Measurements from ENCODE around the gene TMEM98. TPM values are rescaled to one million over a fixed set of nuclear protein-coding genes. Genes with fewer than 3 reads are reported as not detected.

TMEM98 gene, protein sequence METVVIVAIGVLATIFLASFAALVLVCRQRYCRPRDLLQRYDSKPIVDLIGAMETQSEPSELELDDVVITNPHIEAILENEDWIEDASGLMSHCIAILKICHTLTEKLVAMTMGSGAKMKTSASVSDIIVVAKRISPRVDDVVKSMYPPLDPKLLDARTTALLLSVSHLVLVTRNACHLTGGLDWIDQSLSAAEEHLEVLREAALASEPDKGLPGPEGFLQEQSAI
- 47.1 TPM for polyA plus RNA-seq (2013)

DNA sequence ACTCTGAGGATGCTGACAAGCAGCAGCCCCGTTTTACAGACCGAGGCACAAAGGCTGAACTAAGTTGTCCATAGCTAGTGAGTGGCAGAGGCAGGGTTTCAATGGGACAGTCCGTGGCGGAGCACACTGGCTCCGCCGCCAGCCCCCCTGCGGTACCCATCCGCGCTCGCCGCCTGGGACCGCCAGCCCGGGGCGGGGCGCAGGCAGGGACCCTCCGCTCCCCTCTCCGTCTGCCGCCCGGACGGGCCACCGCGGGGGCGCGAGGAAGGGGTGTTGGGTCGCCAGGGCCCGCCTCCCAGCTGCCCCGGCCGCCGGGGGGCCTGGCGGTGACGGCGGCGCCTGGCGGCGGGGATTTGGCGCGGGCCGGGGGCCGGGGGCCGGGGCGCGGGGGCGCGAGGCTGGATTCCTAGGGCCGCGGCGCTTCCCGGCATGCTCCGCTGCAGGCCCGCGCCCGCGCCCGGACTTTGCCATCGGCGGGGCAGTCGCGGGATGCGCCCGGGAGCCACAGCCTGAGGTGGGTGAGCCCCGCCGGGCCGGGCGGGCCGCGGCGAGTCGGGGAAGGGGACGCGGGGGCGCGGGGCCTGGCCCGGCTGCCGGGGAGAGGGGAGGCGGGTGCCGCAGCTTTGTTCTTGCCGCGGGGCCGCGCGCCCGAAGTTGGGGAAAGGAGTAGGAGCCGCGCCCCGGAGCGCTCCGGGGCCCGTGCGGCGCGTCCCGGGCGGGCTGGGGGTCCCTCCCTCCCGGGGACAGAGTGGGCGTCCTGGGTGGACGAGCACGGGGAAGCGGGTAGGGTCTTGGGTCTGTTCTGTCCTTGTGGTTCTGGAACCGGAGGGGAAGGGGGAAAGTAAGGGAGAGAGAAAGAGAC is at the start of gene TMEM98:
Gene TMEM98 (plus strand): TSS at position 430 of the 862 bp plus-strand sequence. CDS start 3,376 bp downstream, outside the sequence.
- peak in 2 of 3 donors; percentile 34 to 59 for DNase-seq
- CTCF ChIA-PET, result interaction anchor here (1.3 to 1.9 kb wide), 5 partner anchors 9 to 145 kb away, joined by 4 to 7 read pairs (median 5); partner anchors contain the start of gene MYO1D
- POLR2A ChIA-PET, result no interaction called here
- H3K36me3 ChIP-seq (ENCODE audit: control insufficient read depth in 4 of 4, insufficient read depth in 4 of 4, low read length in 3 of 4), result no peaks in the 10 kb centered on the region
- H3K4me3 ChIP-seq (ENCODE audit: control insufficient read depth in 1 of 7, extremely low read depth in 1 of 7, insufficient read depth in 4 of 7, low read depth in 2 of 7, low read length in 6 of 7), result peak within 1 kb of the TSS; percentile 39 to 80 (median 61)
- H3K27ac ChIP-seq (ENCODE audit: insufficient read depth in 1 of 2, low read depth in 1 of 2, low read length in 2 of 2, poor library complexity in 1 of 2, severe bottlenecking in 2 of 2), result no peak within 1 kb of the TSS
- no peaks in the 10 kb centered on the region for H3K9me3 ChIP-seq (ENCODE audit: control extremely low read depth in 1 of 5, control insufficient read depth in 4 of 5, insufficient read depth in 2 of 5, low read depth in 1 of 5, low read length in 4 of 5)
- peaks cover 0 to 19% (median 13%) of the 10 kb centered on the region in 4 experiments for H3K4me1 ChIP-seq (ENCODE audit: control extremely low read depth in 1 of 4, control insufficient read depth in 4 of 4, insufficient read depth in 4 of 4, low read length in 3 of 4)
- H3K27me3 ChIP-seq (replicated peaks in 2 of 5; ENCODE audit: control insufficient read depth in 4 of 5, insufficient read depth in 5 of 5, low read length in 4 of 5), result peaks cover 3 to 30% (median 16%) of the 10 kb centered on the region in 5 experiments
- 0% methylated on average over 23 of the region's 99 CpGs for WGBS (ENCODE audit: insufficient coverage)

DNA sequence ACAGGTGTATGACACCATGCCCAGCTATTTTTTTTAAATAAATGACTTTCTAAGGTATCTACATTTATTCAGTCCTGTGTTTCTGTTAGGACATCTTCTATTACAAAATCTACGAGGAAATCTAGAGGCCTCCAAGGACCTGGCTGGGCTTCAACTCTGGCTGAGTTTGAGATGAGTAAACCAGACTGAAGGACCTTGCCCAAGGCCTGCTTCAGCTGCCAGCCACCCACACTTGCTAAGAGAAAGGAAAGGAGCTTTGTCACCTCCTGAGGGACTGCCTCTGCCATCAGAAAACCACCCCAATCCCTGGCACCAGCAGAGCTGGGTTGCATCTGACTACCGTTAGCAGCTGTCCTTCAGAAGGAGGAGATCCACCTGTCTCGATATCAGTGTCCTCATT is 49.7 kb upstream of the TMEM98 start:
- no peaks in the 10 kb centered on the region for H3K36me3 ChIP-seq (ENCODE audit: control insufficient read depth in 4 of 4, insufficient read depth in 4 of 4, low read length in 3 of 4)
- peak overlapping the region in 1 of 7 experiments; percentile 72 for H3K4me3 ChIP-seq (ENCODE audit: control insufficient read depth in 1 of 7, extremely low read depth in 1 of 7, insufficient read depth in 4 of 7, low read depth in 2 of 7, low read length in 6 of 7)
- 96% methylated on average over 3 of the region's 3 CpGs for WGBS (ENCODE audit: insufficient coverage)
- no peak overlapping the region for H3K27ac ChIP-seq (ENCODE audit: insufficient read depth in 1 of 2, low read depth in 1 of 2, low read length in 2 of 2, poor library complexity in 1 of 2, severe bottlenecking in 2 of 2)
- POLR2A ChIA-PET, result no interaction called here
- H3K4me1 ChIP-seq (ENCODE audit: control extremely low read depth in 1 of 4, control insufficient read depth in 4 of 4, insufficient read depth in 4 of 4, low read length in 3 of 4), result peaks cover 4 to 21% (median 12%) of the 10 kb centered on the region in 4 experiments
- H3K9me3 ChIP-seq (ENCODE audit: control extremely low read depth in 1 of 5, control insufficient read depth in 4 of 5, insufficient read depth in 2 of 5, low read depth in 1 of 5, low read length in 4 of 5), result no peaks in the 10 kb centered on the region
- CTCF ChIA-PET, result interaction anchor here (0.9 to 3.8 kb wide), 13 partner anchors 8 to 394 kb away, joined by 3 to 35 read pairs (median 6); a partner anchor contains a TSS
- no peaks in the 10 kb centered on the region for H3K27me3 ChIP-seq (replicated peaks in 2 of 5; ENCODE audit: control insufficient read depth in 4 of 5, insufficient read depth in 5 of 5, low read length in 4 of 5)
- no peak for DNase-seq

DNA sequence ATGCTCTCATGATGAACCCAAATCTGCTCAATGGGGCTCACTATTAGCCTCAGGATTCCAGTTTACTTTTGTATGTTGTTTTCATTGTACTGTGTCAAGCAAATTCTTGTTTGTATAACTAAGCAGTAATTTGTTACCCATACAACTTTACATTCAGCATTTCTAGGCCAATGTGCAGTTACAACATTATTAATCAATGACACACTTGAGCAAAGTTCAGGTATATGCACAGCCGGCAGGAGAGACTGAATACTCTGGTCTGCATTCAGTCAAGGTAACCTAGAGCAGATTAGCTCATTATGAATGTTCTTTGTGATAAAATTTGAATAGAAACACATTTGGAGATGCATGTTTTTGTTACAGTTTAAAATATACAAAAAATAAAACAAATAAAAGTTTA is 48.8 kb upstream of the TMEM98 start:
- no peak overlapping the region for H3K27ac ChIP-seq (ENCODE audit: insufficient read depth in 1 of 2, low read depth in 1 of 2, low read length in 2 of 2, poor library complexity in 1 of 2, severe bottlenecking in 2 of 2)
- no peaks in the 10 kb centered on the region for H3K27me3 ChIP-seq (replicated peaks in 2 of 5; ENCODE audit: control insufficient read depth in 4 of 5, insufficient read depth in 5 of 5, low read length in 4 of 5)
- CTCF ChIA-PET, result interaction anchor here (3.1 to 3.8 kb wide), 2 partner anchors 30 to 96 kb away, joined by 24 to 35 read pairs; no protein-coding TSS in a partner anchor
- peaks cover 4 to 21% (median 12%) of the 10 kb centered on the region in 4 experiments for H3K4me1 ChIP-seq (ENCODE audit: control extremely low read depth in 1 of 4, control insufficient read depth in 4 of 4, insufficient read depth in 4 of 4, low read length in 3 of 4)
- no peak for DNase-seq
- POLR2A ChIA-PET, result no interaction called here
- H3K9me3 ChIP-seq (ENCODE audit: control extremely low read depth in 1 of 5, control insufficient read depth in 4 of 5, insufficient read depth in 2 of 5, low read depth in 1 of 5, low read length in 4 of 5), result no peaks in the 10 kb centered on the region
- WGBS (ENCODE audit: insufficient coverage), result 100% methylated on average over 1 of the region's 1 CpG
- H3K36me3 ChIP-seq (ENCODE audit: control insufficient read depth in 4 of 4, insufficient read depth in 4 of 4, low read length in 3 of 4), result no peaks in the 10 kb centered on the region
- no peak overlapping the region for H3K4me3 ChIP-seq (ENCODE audit: control insufficient read depth in 1 of 7, extremely low read depth in 1 of 7, insufficient read depth in 4 of 7, low read depth in 2 of 7, low read length in 6 of 7)

DNA sequence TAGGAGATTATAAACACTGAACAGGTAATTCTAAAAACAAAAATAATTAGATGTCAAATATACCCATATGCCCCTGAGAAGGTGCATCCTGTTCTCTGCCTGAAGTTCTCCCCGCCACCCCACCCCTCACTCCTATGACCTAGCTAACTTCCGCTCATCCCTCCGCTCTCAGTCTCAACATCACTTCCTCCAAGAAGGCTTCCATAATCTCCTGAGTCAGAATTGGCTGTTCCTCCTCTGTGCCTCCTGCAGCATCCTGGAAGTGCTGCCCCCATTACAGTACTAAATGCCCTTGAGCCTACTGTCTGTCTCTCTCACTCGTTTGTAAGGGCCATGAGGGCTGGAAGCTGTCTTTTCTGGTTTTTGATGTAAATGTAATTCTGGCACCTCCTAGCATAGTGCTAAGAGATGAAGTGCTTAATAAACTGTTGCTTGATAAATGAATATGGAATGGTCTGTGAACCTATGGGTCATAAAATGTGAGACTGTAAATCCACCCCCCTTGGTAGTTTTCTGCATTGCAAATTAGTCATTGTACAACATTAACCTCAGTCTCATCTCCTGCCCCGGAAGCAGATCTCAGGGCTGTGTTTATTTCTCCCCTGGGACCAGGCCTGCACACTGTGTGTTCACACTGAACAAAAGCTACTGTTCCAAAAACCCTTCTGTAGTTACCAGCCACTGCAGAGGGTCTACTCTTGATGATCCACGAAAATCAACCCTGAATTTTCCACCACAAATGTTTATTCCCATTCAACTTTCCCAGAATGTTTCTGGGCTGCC is 47.1 kb upstream of the TMEM98 start:
- DNase-seq, result no peak
- Histone ChIP-seq H3K4me1 (ENCODE audit: control extremely low read depth in 1 of 4, control insufficient read depth in 4 of 4, insufficient read depth in 4 of 4, low read length in 3 of 4) (peaks cover 4 to 20% (median 12%) of the 10 kb centered on the region in 4 experiments), H3K4me3 (ENCODE audit: control insufficient read depth in 1 of 7, extremely low read depth in 1 of 7, insufficient read depth in 4 of 7, low read depth in 2 of 7, low read length in 6 of 7) (no peak overlapping the region), H3K36me3 (ENCODE audit: control insufficient read depth in 4 of 4, insufficient read depth in 4 of 4, low read length in 3 of 4) (no peaks in the 10 kb centered on the region), H3K27me3 (replicated peaks in 2 of 5; ENCODE audit: control insufficient read depth in 4 of 5, insufficient read depth in 5 of 5, low read length in 4 of 5) (no peaks in the 10 kb centered on the region), H3K9me3 (ENCODE audit: control extremely low read depth in 1 of 5, control insufficient read depth in 4 of 5, insufficient read depth in 2 of 5, low read depth in 1 of 5, low read length in 4 of 5) (no peaks in the 10 kb centered on the region), H3K27ac (ENCODE audit: insufficient read depth in 1 of 2, low read depth in 1 of 2, low read length in 2 of 2, poor library complexity in 1 of 2, severe bottlenecking in 2 of 2) (no peak overlapping the region)
- ChIA-PET CTCF (interaction anchor here (1.2 kb wide), 1 partner anchor 29 kb away, joined by 3 read pairs; no protein-coding TSS in a partner anchor), POLR2A (no interaction called here)
- WGBS (ENCODE audit: insufficient coverage), result 98% methylated on average over 4 of the region's 6 CpGs

DNA sequence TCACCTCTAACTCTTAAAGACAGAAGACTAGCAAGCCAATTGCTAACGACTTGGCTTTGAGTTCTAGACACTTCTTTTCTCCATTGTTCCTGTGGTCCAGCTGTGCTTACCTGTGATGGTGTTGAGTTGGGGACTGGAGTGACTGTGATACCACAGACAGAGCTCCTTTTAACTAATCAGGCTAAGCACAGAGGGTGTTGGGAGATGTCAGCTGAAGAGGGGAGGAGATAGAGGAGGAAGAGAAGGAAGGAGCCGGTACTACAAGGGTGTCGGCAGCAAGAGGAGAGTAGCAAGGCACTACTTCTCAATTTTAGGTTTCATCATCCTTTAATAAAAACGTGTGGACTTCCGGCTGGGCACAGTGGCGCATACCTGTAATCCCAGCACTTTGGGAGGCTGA is 45.9 kb upstream of the TMEM98 start:
- Histone ChIP-seq H3K4me1 (ENCODE audit: control extremely low read depth in 1 of 4, control insufficient read depth in 4 of 4, insufficient read depth in 4 of 4, low read length in 3 of 4) (peaks cover 4 to 12% (median 8%) of the 10 kb centered on the region in 4 experiments), H3K9me3 (ENCODE audit: control extremely low read depth in 1 of 5, control insufficient read depth in 4 of 5, insufficient read depth in 2 of 5, low read depth in 1 of 5, low read length in 4 of 5) (no peaks in the 10 kb centered on the region), H3K27me3 (replicated peaks in 2 of 5; ENCODE audit: control insufficient read depth in 4 of 5, insufficient read depth in 5 of 5, low read length in 4 of 5) (no peaks in the 10 kb centered on the region), H3K36me3 (ENCODE audit: control insufficient read depth in 4 of 4, insufficient read depth in 4 of 4, low read length in 3 of 4) (no peaks in the 10 kb centered on the region), H3K27ac (ENCODE audit: insufficient read depth in 1 of 2, low read depth in 1 of 2, low read length in 2 of 2, poor library complexity in 1 of 2, severe bottlenecking in 2 of 2) (no peak overlapping the region), H3K4me3 (ENCODE audit: control insufficient read depth in 1 of 7, extremely low read depth in 1 of 7, insufficient read depth in 4 of 7, low read depth in 2 of 7, low read length in 6 of 7) (no peak overlapping the region)
- CTCF ChIA-PET, result no interaction called here
- no peak for DNase-seq
- POLR2A ChIA-PET, result no interaction called here
- WGBS (ENCODE audit: insufficient coverage), result 89% methylated on average over 3 of the region's 6 CpGs

DNA sequence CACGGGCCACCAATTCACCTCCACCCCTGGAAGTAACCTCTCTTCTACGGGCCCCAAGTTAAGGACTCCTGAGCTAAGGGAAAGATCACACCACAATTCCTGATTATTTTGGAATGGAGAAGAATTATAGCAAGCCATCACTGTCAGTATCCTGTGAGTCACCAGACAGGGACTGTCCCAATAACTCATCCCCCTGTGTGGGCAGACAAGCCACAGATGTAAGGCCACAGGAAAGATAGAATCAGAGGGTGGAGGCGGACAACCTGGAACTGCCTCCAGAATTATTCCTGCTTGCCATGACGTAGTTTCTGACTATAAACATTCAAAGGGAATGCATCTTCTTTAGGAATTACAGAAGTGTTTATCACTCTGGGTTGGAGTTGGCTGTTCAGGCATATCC is 45.2 kb upstream of the TMEM98 start:
- no peak for DNase-seq
- WGBS (ENCODE audit: insufficient coverage), result 96% methylated on average over 4 of the region's 4 CpGs
- peaks cover 4 to 8% (median 6%) of the 10 kb centered on the region in 4 experiments for H3K4me1 ChIP-seq (ENCODE audit: control extremely low read depth in 1 of 4, control insufficient read depth in 4 of 4, insufficient read depth in 4 of 4, low read length in 3 of 4)
- no peaks in the 10 kb centered on the region for H3K36me3 ChIP-seq (ENCODE audit: control insufficient read depth in 4 of 4, insufficient read depth in 4 of 4, low read length in 3 of 4)
- no peaks in the 10 kb centered on the region for H3K9me3 ChIP-seq (ENCODE audit: control extremely low read depth in 1 of 5, control insufficient read depth in 4 of 5, insufficient read depth in 2 of 5, low read depth in 1 of 5, low read length in 4 of 5)
- no peaks in the 10 kb centered on the region for H3K27me3 ChIP-seq (replicated peaks in 2 of 5; ENCODE audit: control insufficient read depth in 4 of 5, insufficient read depth in 5 of 5, low read length in 4 of 5)
- CTCF ChIA-PET, result interaction anchor here (1.4 kb wide), 1 partner anchor 100 kb away, joined by 3 read pairs; no protein-coding TSS in a partner anchor
- H3K27ac ChIP-seq (ENCODE audit: insufficient read depth in 1 of 2, low read depth in 1 of 2, low read length in 2 of 2, poor library complexity in 1 of 2, severe bottlenecking in 2 of 2), result no peak overlapping the region
- POLR2A ChIA-PET, result no interaction called here
- H3K4me3 ChIP-seq (ENCODE audit: control insufficient read depth in 1 of 7, extremely low read depth in 1 of 7, insufficient read depth in 4 of 7, low read depth in 2 of 7, low read length in 6 of 7), result no peak overlapping the region

All from common myeloid progenitor, CD34-positive (primary cell).